GM23338 (cell line): ENCODE results near the gene KIAA1217. TPM values are rescaled to one million over a fixed set of nuclear protein-coding genes. Genes with fewer than 3 reads are reported as not detected.

Experiments
- ATAC-seq: fragments of 200-7000 bp; cut with Tn5 transposase; 3 replicates; pipeline ENCODE4 v1.9.1; 2020
- DNase-seq: peaks from one replicate; pipeline ENCODE4 v3.0.0-alpha.2; 2015; ENCODE audit warnings: low spot score
- H2AFZ ChIP-seq: fragments of 200-600 bp; sonication (generic); 2 replicates; pipeline ENCODE4 v1.8.0; 2016; ENCODE audit warnings: antibody characterized with exemption, mild to moderate bottlenecking, moderate library complexity
- H3F3A ChIP-seq: fragments of 200-600 bp; sonication (generic); replicated peaks from 2 replicates; pipeline ENCODE4 v1.8.0; 2017; ENCODE audit warnings: antibody characterized with exemption, mixed run types, low read depth
- H3K27ac ChIP-seq: fragments of 200-600 bp; sonication (generic); 2 replicates; pipeline ENCODE4 v1.6.1; 2016; ENCODE audit warnings: low read depth
- H3K27me3 ChIP-seq: fragments of 200-600 bp; sonication (generic); 2 replicates; pipeline ENCODE4 v1.8.0; 2016; ENCODE audit warnings: mild to moderate bottlenecking, mixed run types, moderate library complexity; ENCODE audit not compliant: insufficient read depth
- H3K36me3 ChIP-seq: fragments of 200-600 bp; sonication (generic); 2 replicates; pipeline ENCODE4 v1.8.0; 2016; ENCODE audit warnings: mild to moderate bottlenecking; ENCODE audit not compliant: insufficient read depth
- H3K4me1 ChIP-seq: fragments of 200-600 bp; sonication (generic); 2 replicates; pipeline ENCODE4 v1.8.0; 2016; ENCODE audit warnings: mild to moderate bottlenecking, moderate library complexity; ENCODE audit not compliant: insufficient read depth
- H3K4me2 ChIP-seq: fragments of 200-600 bp; sonication (generic); 2 replicates; pipeline ENCODE4 v1.7.1; 2017; ENCODE audit warnings: mixed run types
- H3K4me3 ChIP-seq: fragments of 200-600 bp; sonication (generic); 2 replicates; pipeline ENCODE4 v1.6.1; 2016; ENCODE audit warnings: mixed run types
- H3K79me2 ChIP-seq: fragments of 200-600 bp; sonication (generic); replicated peaks from 2 replicates; pipeline ENCODE4 v1.8.0; 2017; ENCODE audit warnings: mild to moderate bottlenecking; ENCODE audit not compliant: insufficient read depth
- H3K9me2 ChIP-seq: fragments of 200-600 bp; sonication (generic); 2 replicates; pipeline ENCODE4 v1.8.0; 2017; ENCODE audit not compliant: insufficient read depth
- H4K20me1 ChIP-seq: fragments of 200-600 bp; sonication (generic); replicated peaks from 2 replicates; pipeline ENCODE4 v1.8.0; 2017; ENCODE audit warnings: mild to moderate bottlenecking; ENCODE audit not compliant: insufficient read depth
- H3K27ac Mint-ChIP-seq: 2 replicates; pipeline ENCODE4 v1.8.0; 2020; ENCODE audit warnings: inconsistent platforms, mild to moderate bottlenecking, moderate library complexity, mixed read lengths
- H3K27me3 Mint-ChIP-seq: 3 replicates; pipeline ENCODE4 v1.8.0; 2022; ENCODE audit warnings: low read depth, mild to moderate bottlenecking, moderate library complexity, mixed read lengths, inconsistent platforms; ENCODE audit not compliant: insufficient read depth, poor library complexity
- H3K36me3 Mint-ChIP-seq: 3 replicates; pipeline ENCODE4 v1.8.0; 2021; ENCODE audit warnings: low read depth, mild to moderate bottlenecking, inconsistent platforms, moderate library complexity, mixed read lengths
- H3K4me1 Mint-ChIP-seq: 3 replicates; pipeline ENCODE4 v1.8.0; 2020; ENCODE audit warnings: mild to moderate bottlenecking, inconsistent platforms, mixed read lengths
- H3K4me3 Mint-ChIP-seq: 3 replicates; pipeline ENCODE4 v1.8.0; 2021; ENCODE audit warnings: moderate library complexity, mild to moderate bottlenecking, inconsistent platforms, mixed read lengths
- H3K9me3 Mint-ChIP-seq: 3 replicates; pipeline ENCODE4 v1.8.0; 2020; ENCODE audit warnings: moderate library complexity, mild to moderate bottlenecking, inconsistent platforms, mixed read lengths
- ETS1 ChIP-seq: IDR thresholded peaks from 2 replicates; pipeline ENCODE4 v1.6.1; 2016; ENCODE audit warnings: antibody characterized with exemption
- EZH2 ChIP-seq: fragments of 200-600 bp; sonication (generic); IDR thresholded peaks from one replicate; pipeline ENCODE4 v1.8.0; 2017; ENCODE audit warnings: antibody characterized with exemption, mild to moderate bottlenecking, low read depth; ENCODE audit not compliant: unreplicated experiment
- EZH2phosphoT487 ChIP-seq: fragments of 200-600 bp; sonication (generic); IDR thresholded peaks from one replicate; pipeline ENCODE4 v1.8.1; 2018; ENCODE audit warnings: antibody characterized with exemption; ENCODE audit not compliant: unreplicated experiment
- NANOG ChIP-seq: IDR thresholded peaks from 2 replicates; pipeline ENCODE4 v1.6.1; 2016; ENCODE audit warnings: antibody characterized with exemption, borderline replicate concordance
- STAT1 ChIP-seq: IDR thresholded peaks from one replicate; pipeline ENCODE4 v1.6.1; 2016; ENCODE audit warnings: antibody characterized with exemption; ENCODE audit not compliant: unreplicated experiment
- ZNF331 ChIP-seq: fragments of 250-450 bp; sonication (Bioruptor Pico); IDR thresholded peaks from 2 replicates; pipeline ENCODE4 v1.5.0; 2020; ENCODE audit warnings: low read depth, mild to moderate bottlenecking, moderate library complexity
- polyA plus RNA-seq: library from polyadenylated mRNA; unstranded; fragments of >200 nt; fragmentation: Nextera tagmentation; extraction: Ambion mirVana; gene quantifications from 2 replicates; pipeline ENCODE4 v1.2.1, GENCODE V29; 2016
- total RNA-seq: library from RNA; depleted of rRNA; stranded (reverse); fragments of >200 nt; shearing (Covaris generic); gene quantifications from 2 replicates; pipeline ENCODE4 v1.2.3, GENCODE V29; 2014
- TF ChIP-seq, protein P1 (sequence below): IDR thresholded peaks from one replicate; pipeline ENCODE4 v1.6.1; 2018; ENCODE audit warnings: antibody characterized with exemption; ENCODE audit not compliant: unreplicated experiment
- TF ChIP-seq, protein P2 (sequence below), 2 experiments: fragments of 200-600 bp in 1 of 2; sonication (generic) in 1 of 2; conservative IDR thresholded peaks; 2 replicates each; pipeline versions ENCODE4 v1.5.1 to v1.6.1; 2016 to 2017; ENCODE audit warnings: antibody characterized with exemption in 2 of 2, low read depth in 2 of 2, mild to moderate bottlenecking in 2 of 2, moderate library complexity in 1 of 2

The KIAA1217 gene
- total and polyA plus RNA-seq, 2 experiments from 2014 or later, result 6.4 to 9.1 TPM

GRCh38 chr10:24561453-24561852, 352.5 kb downstream of the KIAA1217 start (continued):
- TF ChIP-seq, protein P1, sequence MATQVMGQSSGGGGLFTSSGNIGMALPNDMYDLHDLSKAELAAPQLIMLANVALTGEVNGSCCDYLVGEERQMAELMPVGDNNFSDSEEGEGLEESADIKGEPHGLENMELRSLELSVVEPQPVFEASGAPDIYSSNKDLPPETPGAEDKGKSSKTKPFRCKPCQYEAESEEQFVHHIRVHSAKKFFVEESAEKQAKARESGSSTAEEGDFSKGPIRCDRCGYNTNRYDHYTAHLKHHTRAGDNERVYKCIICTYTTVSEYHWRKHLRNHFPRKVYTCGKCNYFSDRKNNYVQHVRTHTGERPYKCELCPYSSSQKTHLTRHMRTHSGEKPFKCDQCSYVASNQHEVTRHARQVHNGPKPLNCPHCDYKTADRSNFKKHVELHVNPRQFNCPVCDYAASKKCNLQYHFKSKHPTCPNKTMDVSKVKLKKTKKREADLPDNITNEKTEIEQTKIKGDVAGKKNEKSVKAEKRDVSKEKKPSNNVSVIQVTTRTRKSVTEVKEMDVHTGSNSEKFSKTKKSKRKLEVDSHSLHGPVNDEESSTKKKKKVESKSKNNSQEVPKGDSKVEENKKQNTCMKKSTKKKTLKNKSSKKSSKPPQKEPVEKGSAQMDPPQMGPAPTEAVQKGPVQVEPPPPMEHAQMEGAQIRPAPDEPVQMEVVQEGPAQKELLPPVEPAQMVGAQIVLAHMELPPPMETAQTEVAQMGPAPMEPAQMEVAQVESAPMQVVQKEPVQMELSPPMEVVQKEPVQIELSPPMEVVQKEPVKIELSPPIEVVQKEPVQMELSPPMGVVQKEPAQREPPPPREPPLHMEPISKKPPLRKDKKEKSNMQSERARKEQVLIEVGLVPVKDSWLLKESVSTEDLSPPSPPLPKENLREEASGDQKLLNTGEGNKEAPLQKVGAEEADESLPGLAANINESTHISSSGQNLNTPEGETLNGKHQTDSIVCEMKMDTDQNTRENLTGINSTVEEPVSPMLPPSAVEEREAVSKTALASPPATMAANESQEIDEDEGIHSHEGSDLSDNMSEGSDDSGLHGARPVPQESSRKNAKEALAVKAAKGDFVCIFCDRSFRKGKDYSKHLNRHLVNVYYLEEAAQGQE, result no peak
- TF ChIP-seq NANOG, result no peak
- no peak for TF ChIP-seq ETS1
- TF ChIP-seq EZH2phosphoT487, result no peak
- TF ChIP-seq, protein P2, sequence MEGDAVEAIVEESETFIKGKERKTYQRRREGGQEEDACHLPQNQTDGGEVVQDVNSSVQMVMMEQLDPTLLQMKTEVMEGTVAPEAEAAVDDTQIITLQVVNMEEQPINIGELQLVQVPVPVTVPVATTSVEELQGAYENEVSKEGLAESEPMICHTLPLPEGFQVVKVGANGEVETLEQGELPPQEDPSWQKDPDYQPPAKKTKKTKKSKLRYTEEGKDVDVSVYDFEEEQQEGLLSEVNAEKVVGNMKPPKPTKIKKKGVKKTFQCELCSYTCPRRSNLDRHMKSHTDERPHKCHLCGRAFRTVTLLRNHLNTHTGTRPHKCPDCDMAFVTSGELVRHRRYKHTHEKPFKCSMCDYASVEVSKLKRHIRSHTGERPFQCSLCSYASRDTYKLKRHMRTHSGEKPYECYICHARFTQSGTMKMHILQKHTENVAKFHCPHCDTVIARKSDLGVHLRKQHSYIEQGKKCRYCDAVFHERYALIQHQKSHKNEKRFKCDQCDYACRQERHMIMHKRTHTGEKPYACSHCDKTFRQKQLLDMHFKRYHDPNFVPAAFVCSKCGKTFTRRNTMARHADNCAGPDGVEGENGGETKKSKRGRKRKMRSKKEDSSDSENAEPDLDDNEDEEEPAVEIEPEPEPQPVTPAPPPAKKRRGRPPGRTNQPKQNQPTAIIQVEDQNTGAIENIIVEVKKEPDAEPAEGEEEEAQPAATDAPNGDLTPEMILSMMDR (conservative IDR thresholded peaks at IDR 0.05; ENCODE audit: low read depth in 2 of 2), result no peak
- no peak for TF ChIP-seq ZNF331 (CRISPR knock-in tag)
- TF ChIP-seq STAT1, result no peak
- no peak for TF ChIP-seq EZH2

GRCh38 chr10:24568042-24568441, 359.1 kb downstream of the KIAA1217 start:
- TF ChIP-seq, protein P2 (conservative IDR thresholded peaks at IDR 0.05; ENCODE audit: low read depth in 2 of 2), result no peak
- Histone ChIP-seq H3K36me3 (no peaks in the 10 kb centered on the region), H3K4me2 (no peak overlapping the region), H3F3A (no peaks in the 10 kb centered on the region), H4K20me1 (no peaks in the 10 kb centered on the region), H3K27ac (no peak overlapping the region), H3K4me1 (no peaks in the 10 kb centered on the region), H2AFZ (no peak overlapping the region), H3K4me3 (no peak overlapping the region), H3K79me2 (no peaks in the 10 kb centered on the region), H3K27me3 (no peaks in the 10 kb centered on the region), H3K9me2 (no peaks in the 10 kb centered on the region)
- DNase-seq (no peak), ATAC-seq (no peak)
- Mint-ChIP-seq H3K9me3 (peaks cover 5% of the 10 kb centered on the region; the same call in 2 of the 3 replicates), H3K27ac (no peak overlapping the region), H3K27me3 (peaks cover 7% of the 10 kb centered on the region), H3K36me3 (no peaks in the 10 kb centered on the region; the same call in 2 of the 3 replicates), H3K4me3 (no peak overlapping the region), H3K4me1 (no peaks in the 10 kb centered on the region)
